Measurements from ENCODE around the gene C11orf21.

C11orf21 gene

GRCh38 chr11:2270322-2271076 is 31.2 kb downstream of the C11orf21 start, which contains the start of gene ASCL2:
Gene ASCL2, minus strand, starts transcription at chr11:2270588. Its CDS starts 256 bp downstream, at chr11:2270332.
- no peak for DNase-seq

GRCh38 chr11:2269601-2270321 is 32.0 kb downstream of the C11orf21 start:
- peak; percentile 52 for DNase-seq

GRCh38 chr11:2268729-2269600 is 32.8 kb downstream of the C11orf21 start:
- DNase-seq, result peak; percentile 87

GRCh38 chr11:2267851-2268728 is 33.6 kb downstream of the C11orf21 start:
- DNase-seq, result no peak

- DNase-seq, result no peak
Measured at GRCh38 chr11:2267306-2267850, 34.3 kb downstream of the C11orf21 start.

- DNase-seq, result no peak
Measured at GRCh38 chr11:2266586-2267305, 35.0 kb downstream of the C11orf21 start.

GRCh38 chr11:2265854-2266585 is 35.7 kb downstream of the C11orf21 start:
- DNase-seq, result no peak

GRCh38 chr11:2265396-2265795 is 36.3 kb downstream of the C11orf21 start:
- no peak for DNase-seq

- DNase-seq, result no peak
Measured at GRCh38 chr11:2264366-2265053, 37.2 kb downstream of the C11orf21 start.

GRCh38 chr11:2263724-2264360 is 37.9 kb downstream of the C11orf21 start:
- DNase-seq, result no peak

- no peak for DNase-seq
Measured at GRCh38 chr11:2263071-2263565, 38.6 kb downstream of the C11orf21 start.

- DNase-seq, result no peak
Measured at GRCh38 chr11:2262301-2263070, 39.2 kb downstream of the C11orf21 start.

- DNase-seq, result no peak
Measured at GRCh38 chr11:2261436-2262230, 40.1 kb downstream of the C11orf21 start.

GRCh38 chr11:2260491-2261364 is 41.0 kb downstream of the C11orf21 start:
- no peak for DNase-seq

GRCh38 chr11:2259897-2260451 is 41.7 kb downstream of the C11orf21 start:
- DNase-seq, result no peak

GRCh38 chr11:2259466-2259830 is 42.3 kb downstream of the C11orf21 start:
- no peak for DNase-seq

Data from activated CD8-positive, alpha-beta memory T cell treated with anti-CD3 and anti-CD28 coated beads, Interleukin-2, amount 50 U/mL, for 4 hours (primary cell).